HEK293 (cell line): ENCODE measurements around the gene GPX8.

ENCODE experiments used
- GLIS1 ChIP-seq: fragments of 450-650 bp; formaldehyde crosslinking; IDR thresholded peaks from 2 replicates; pipeline ENCODE4 v1.5.1; 2016; ENCODE audit warnings: missing biosample characterization, missing genetic modification characterization
- INSM2 ChIP-seq: fragments of 450-650 bp; formaldehyde crosslinking; IDR thresholded peaks from 2 replicates; pipeline ENCODE4 v1.5.1; 2016; ENCODE audit warnings: missing biosample characterization, missing genetic modification characterization
- RBAK ChIP-seq: fragments of 450-650 bp; formaldehyde crosslinking; IDR thresholded peaks from 2 replicates; pipeline ENCODE4 v1.5.1; 2016; ENCODE audit warnings: missing biosample characterization, missing genetic modification characterization
- REPIN1 ChIP-seq: fragments of 450-650 bp; formaldehyde crosslinking; IDR thresholded peaks from 2 replicates; pipeline ENCODE4 v1.5.1; 2017; ENCODE audit warnings: missing biosample characterization, missing genetic modification characterization, low read depth
- ZBTB1 ChIP-seq: fragments of 450-650 bp; formaldehyde crosslinking; IDR thresholded peaks from 2 replicates; pipeline ENCODE4 v1.5.1; 2016; ENCODE audit warnings: missing biosample characterization, missing genetic modification characterization
- ZBTB17 ChIP-seq: fragments of 450-650 bp; formaldehyde crosslinking; IDR thresholded peaks from 2 replicates; pipeline ENCODE4 v1.5.1; 2016; ENCODE audit warnings: missing biosample characterization, missing genetic modification characterization
- ZBTB44 ChIP-seq: fragments of 450-650 bp; IDR thresholded peaks from 2 replicates; pipeline ENCODE4 v1.5.1; 2018; ENCODE audit warnings: missing biosample characterization, mild to moderate bottlenecking, missing genetic modification characterization
- ZBTB49 ChIP-seq: fragments of 450-650 bp; formaldehyde crosslinking; IDR thresholded peaks from 2 replicates; pipeline ENCODE4 v1.5.1; 2016; ENCODE audit warnings: missing biosample characterization, missing genetic modification characterization, low read depth
- ZFP69B ChIP-seq: fragments of 450-650 bp; formaldehyde crosslinking; IDR thresholded peaks from 2 replicates; pipeline ENCODE4 v1.5.1; 2016; ENCODE audit warnings: missing biosample characterization, missing genetic modification characterization
- ZNF10 ChIP-seq: fragments of 450-650 bp; formaldehyde crosslinking; IDR thresholded peaks from 2 replicates; pipeline ENCODE4 v1.5.1; 2017; ENCODE audit warnings: missing biosample characterization, missing genetic modification characterization
- ZNF169 ChIP-seq: fragments of 450-650 bp; formaldehyde crosslinking; IDR thresholded peaks from 2 replicates; pipeline ENCODE4 v1.5.1; 2016; ENCODE audit warnings: missing biosample characterization, missing genetic modification characterization
- ZNF19 ChIP-seq: fragments of 450-650 bp; formaldehyde crosslinking; IDR thresholded peaks from 2 replicates; pipeline ENCODE4; 2016; ENCODE audit warnings: missing biosample characterization, missing genetic modification characterization, low read depth
- ZNF2 ChIP-seq: fragments of 450-650 bp; formaldehyde crosslinking; IDR thresholded peaks from 2 replicates; pipeline ENCODE4 v1.5.1; 2016; ENCODE audit warnings: missing biosample characterization, missing genetic modification characterization
- ZNF202 ChIP-seq: fragments of 450-650 bp; formaldehyde crosslinking; IDR thresholded peaks from 2 replicates; pipeline ENCODE4 v1.5.1; 2016; ENCODE audit warnings: missing biosample characterization, missing genetic modification characterization, borderline replicate concordance
- ZNF239 ChIP-seq: fragments of 450-650 bp; formaldehyde crosslinking; IDR thresholded peaks from 2 replicates; pipeline ENCODE4 v1.5.1; 2016; ENCODE audit warnings: missing biosample characterization, missing genetic modification characterization
- ZNF335 ChIP-seq: fragments of 450-650 bp; formaldehyde crosslinking; conservative IDR thresholded peaks from 2 replicates; pipeline ENCODE4 v1.5.1; 2016; ENCODE audit warnings: missing biosample characterization, missing genetic modification characterization
- ZNF362 ChIP-seq: fragments of 450-650 bp; formaldehyde crosslinking; IDR thresholded peaks from 2 replicates; pipeline ENCODE4 v1.5.1; 2016; ENCODE audit warnings: missing biosample characterization, missing genetic modification characterization
- ZNF398 ChIP-seq: fragments of 450-650 bp; formaldehyde crosslinking; IDR thresholded peaks from 2 replicates; pipeline ENCODE4 v1.5.1; 2017; ENCODE audit warnings: missing biosample characterization, missing genetic modification characterization
- ZNF426 ChIP-seq: fragments of 450-650 bp; formaldehyde crosslinking; IDR thresholded peaks from 2 replicates; pipeline ENCODE4 v1.5.1; 2017; ENCODE audit warnings: missing biosample characterization, missing genetic modification characterization, mild to moderate bottlenecking, inconsistent platforms, moderate library complexity
- ZNF433 ChIP-seq: fragments of 450-650 bp; formaldehyde crosslinking; IDR thresholded peaks from 2 replicates; pipeline ENCODE4 v1.5.1; 2016; ENCODE audit warnings: missing biosample characterization, missing genetic modification characterization, low read depth
- ZNF513 ChIP-seq: fragments of 450-650 bp; IDR thresholded peaks from 2 replicates; pipeline ENCODE4 v1.5.1; 2018; ENCODE audit warnings: missing biosample characterization, missing genetic modification characterization
- ZNF555 ChIP-seq: fragments of 450-650 bp; formaldehyde crosslinking; conservative IDR thresholded peaks from 2 replicates; pipeline ENCODE4 v1.5.1; 2017; ENCODE audit warnings: missing biosample characterization, mild to moderate bottlenecking, missing genetic modification characterization, inconsistent platforms
- ZNF571 ChIP-seq: fragments of 450-650 bp; formaldehyde crosslinking; IDR thresholded peaks from 2 replicates; pipeline ENCODE4 v1.5.0; 2017; ENCODE audit warnings: missing biosample characterization, missing genetic modification characterization
- ZNF585B ChIP-seq: fragments of 450-650 bp; formaldehyde crosslinking; IDR thresholded peaks from 2 replicates; pipeline ENCODE4 v1.5.1; 2016; ENCODE audit warnings: missing biosample characterization, missing genetic modification characterization
- ZNF660 ChIP-seq: fragments of 450-650 bp; IDR thresholded peaks from 2 replicates; pipeline ENCODE4 v1.5.1; 2018; ENCODE audit warnings: missing biosample characterization, mild to moderate bottlenecking, missing genetic modification characterization
- ZNF792 ChIP-seq: fragments of 450-650 bp; formaldehyde crosslinking; IDR thresholded peaks from 2 replicates; pipeline ENCODE4 v1.5.1; 2016; ENCODE audit warnings: missing biosample characterization, missing genetic modification characterization
- ZNF830 ChIP-seq: fragments of 450-650 bp; IDR thresholded peaks from 2 replicates; pipeline ENCODE4 v1.5.0; 2018; ENCODE audit warnings: missing biosample characterization, missing genetic modification characterization, low read depth, mild to moderate bottlenecking, moderate library complexity
- TF ChIP-seq, protein P1 (sequence below): fragments of 450-650 bp; formaldehyde crosslinking; IDR thresholded peaks from 2 replicates; pipeline ENCODE4 v1.5.1; 2016; ENCODE audit warnings: missing biosample characterization, missing genetic modification characterization

The GPX8 gene

DNA sequence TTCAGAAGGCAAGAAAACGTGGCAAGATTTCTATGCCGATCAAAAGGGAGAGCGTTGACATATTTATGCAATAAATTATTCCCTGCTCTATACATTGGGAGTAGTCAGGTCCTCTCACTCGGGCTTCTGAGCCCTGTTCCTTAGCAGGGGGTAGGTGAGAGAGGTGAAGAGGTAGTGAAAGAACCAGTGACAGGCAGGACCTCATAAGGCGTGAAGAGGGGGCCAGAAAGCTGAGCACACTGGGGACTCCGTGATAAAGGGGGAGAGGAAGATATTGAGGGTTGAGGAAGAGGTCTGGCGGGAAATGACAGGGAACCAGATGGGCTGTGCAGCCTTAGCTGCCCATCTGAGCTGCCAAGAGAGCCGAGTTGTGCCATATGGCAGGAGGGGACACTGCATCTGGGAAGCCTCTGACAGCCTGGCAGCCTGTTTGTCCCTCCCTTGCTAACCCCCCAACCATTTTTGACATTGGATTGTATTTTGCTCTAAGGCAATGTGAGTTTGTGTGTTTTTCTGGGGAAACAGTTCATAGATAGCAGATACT lies 13.8 kb downstream of the GPX8 start (continued):
- TF ChIP-seq ZBTB44 (no peak), ZNF792 (tag by site-specific recombination) (no peak), ZBTB49 (tag by site-specific recombination) (no peak), ZNF585B (tag by site-specific recombination) (no peak), ZNF571 (tag by site-specific recombination) (no peak), ZNF362 (tag by site-specific recombination) (0 out of 2 replicates have a peak, but pooled peaks have one; percentile 49), ZNF239 (no peak), ZBTB1 (no peak), ZNF202 (tag by site-specific recombination) (no peak), ZFP69B (tag by site-specific recombination) (no peak), ZNF660 (no peak), ZBTB17 (tag by site-specific recombination) (peak; percentile 73), ZNF513 (tag by site-specific recombination) (no peak), ZNF2 (tag by site-specific recombination) (no peak), RBAK (tag by site-specific recombination) (no peak), ZNF19 (tag by site-specific recombination) (no peak), ZNF10 (tag by site-specific recombination) (no peak), ZNF555 (no peak), ZNF426 (tag by site-specific recombination) (no peak), ZNF169 (tag by site-specific recombination) (no peak), ZNF433 (no peak), ZNF830 (tag by site-specific recombination) (no peak), REPIN1 (tag by site-specific recombination) (no peak), GLIS1 (peak; percentile 89), ZNF335 (tag by site-specific recombination) (peak; percentile 86), ZNF398 (tag by site-specific recombination) (no peak), INSM2 (tag by site-specific recombination) (no peak)
- TF ChIP-seq, protein P1, sequence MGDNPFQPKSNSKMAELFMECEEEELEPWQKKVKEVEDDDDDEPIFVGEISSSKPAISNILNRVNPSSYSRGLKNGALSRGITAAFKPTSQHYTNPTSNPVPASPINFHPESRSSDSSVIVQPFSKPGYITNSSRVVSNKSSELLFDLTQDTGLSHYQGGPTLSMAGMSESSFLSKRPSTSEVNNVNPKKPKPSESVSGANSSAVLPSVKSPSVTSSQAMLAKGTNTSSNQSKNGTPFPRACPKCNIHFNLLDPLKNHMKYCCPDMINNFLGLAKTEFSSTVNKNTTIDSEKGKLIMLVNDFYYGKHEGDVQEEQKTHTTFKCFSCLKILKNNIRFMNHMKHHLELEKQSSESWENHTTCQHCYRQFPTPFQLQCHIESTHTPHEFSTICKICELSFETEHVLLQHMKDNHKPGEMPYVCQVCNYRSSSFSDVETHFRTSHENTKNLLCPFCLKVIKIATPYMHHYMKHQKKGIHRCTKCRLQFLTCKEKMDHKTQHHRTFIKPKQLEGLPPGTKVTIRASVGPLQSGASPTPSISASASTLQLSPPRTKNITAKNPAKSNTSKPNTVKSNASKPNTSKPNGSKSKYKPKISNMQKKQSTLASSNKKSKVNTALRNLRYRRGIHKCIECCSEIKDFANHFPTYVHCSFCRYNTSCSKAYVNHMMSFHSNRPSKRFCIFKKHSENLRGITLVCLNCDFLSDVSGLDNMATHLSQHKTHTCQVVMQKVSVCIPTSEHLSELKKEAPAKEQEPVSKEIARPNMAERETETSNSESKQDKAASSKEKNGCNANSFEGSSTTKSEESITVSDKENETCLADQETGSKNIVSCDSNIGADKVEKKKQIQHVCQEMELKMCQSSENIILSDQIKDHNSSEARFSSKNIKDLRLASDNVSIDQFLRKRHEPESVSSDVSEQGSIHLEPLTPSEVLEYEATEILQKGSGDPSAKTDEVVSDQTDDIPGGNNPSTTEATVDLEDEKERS (tag by site-specific recombination) = no peak
